GM13977 (cell line): ENCODE results near the gene CDC42EP5.

Experiments
- DNase-seq: peaks from one replicate; pipeline ENCODE4 v3.0.0; 2012; ENCODE audit warnings: low spot score
- in situ Hi-C: fragments of 300-500 bp; cut with MboI; formaldehyde crosslinking; loops from one replicate; pipeline ENCODE4 v1.12.0; 2022; ENCODE audit warnings: low sequenced_read_pairs, low pct_unique_long_range_greater_than_20kb, mixed read lengths, inconsistent platforms; ENCODE audit not compliant: unreplicated experiment
- TF ChIP-seq, protein P1 (sequence below): IDR thresholded peaks from 2 replicates; pipeline ENCODE4 v1.5.1; 2012; ENCODE audit warnings: mild to moderate bottlenecking, control low read depth; ENCODE audit not compliant: insufficient read depth; ENCODE audit errors: extremely low read depth, missing control alignments

CDC42EP5 gene

DNA sequence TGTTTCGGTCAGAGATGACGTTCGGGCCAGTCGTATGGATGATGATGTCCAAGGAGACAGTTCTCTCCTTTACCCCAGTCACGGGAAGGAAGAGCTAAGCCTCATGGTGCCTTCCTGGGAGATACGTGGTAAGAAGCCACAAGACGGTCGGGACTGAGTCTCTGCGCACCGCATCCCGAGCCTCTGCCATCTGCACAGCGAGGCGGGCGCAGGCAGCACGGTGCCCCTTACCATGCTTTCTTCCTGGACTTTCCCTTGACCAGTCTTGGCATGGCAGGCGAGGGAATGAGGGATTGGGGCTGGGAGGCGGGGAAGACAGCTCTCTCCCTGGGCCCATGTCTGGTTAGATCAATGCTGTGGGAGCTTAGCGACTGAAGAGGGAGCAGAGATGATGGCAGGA is 19.5 kb upstream of the CDC42EP5 start:
- in situ Hi-C loops: loop anchor here (25.0 kb wide), 1 partner anchor 420 kb away; the partner anchor contains the start of gene NCR1
- TF ChIP-seq, protein P1, sequence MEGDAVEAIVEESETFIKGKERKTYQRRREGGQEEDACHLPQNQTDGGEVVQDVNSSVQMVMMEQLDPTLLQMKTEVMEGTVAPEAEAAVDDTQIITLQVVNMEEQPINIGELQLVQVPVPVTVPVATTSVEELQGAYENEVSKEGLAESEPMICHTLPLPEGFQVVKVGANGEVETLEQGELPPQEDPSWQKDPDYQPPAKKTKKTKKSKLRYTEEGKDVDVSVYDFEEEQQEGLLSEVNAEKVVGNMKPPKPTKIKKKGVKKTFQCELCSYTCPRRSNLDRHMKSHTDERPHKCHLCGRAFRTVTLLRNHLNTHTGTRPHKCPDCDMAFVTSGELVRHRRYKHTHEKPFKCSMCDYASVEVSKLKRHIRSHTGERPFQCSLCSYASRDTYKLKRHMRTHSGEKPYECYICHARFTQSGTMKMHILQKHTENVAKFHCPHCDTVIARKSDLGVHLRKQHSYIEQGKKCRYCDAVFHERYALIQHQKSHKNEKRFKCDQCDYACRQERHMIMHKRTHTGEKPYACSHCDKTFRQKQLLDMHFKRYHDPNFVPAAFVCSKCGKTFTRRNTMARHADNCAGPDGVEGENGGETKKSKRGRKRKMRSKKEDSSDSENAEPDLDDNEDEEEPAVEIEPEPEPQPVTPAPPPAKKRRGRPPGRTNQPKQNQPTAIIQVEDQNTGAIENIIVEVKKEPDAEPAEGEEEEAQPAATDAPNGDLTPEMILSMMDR: no peak
- no peak for DNase-seq

DNA sequence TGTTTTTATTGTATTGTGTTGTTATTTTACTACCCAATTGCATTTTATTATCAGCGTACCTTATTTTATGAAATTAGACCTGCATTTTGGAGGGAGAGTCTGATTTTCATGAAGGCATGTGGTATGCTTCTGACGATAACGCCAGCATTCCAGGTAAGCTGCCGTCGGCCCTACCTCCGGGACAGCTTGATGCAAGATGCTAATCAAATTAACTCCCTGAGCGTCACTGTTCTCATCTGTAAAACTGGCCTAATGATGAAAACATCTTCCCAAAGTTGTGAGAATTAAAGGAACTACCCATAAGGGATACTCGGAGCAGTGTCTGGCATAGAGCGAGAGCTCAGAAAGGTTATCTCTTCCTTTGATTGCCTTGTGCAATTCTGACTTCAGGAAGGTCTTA is 16.7 kb upstream of the CDC42EP5 start:
- DNase-seq: no peak

DNA sequence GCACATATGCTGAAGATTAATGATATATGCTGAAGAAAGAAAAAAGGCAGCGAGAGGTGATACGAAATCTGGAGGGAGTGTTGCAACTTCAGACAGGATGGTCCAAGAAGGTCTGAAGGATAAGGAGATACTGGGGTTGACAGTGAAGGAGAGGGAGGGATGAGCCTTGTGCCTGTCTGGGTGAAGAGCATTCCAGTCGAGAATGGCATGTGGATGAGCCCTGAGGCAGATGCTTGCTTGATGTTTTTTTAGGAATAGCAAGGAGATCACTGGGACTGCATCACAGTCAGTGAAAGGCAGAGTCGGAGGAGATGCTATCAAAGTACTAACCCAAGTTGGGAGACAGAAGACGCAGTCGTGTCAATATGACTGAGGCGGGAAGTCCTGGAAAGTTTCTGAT is 16.2 kb upstream of the CDC42EP5 start:
- DNase-seq: no peak
- TF ChIP-seq, protein P1: no peak
- in situ Hi-C loops: loop anchor here (10.0 to 25.0 kb wide), 2 partner anchors 165 to 423 kb away; partner anchors contain the start of gene NCR1

More for the DNA sequence above, 16.7 kb upstream of the CDC42EP5 start:
- TF ChIP-seq, protein P1: no peak
- in situ Hi-C loops: loop anchor here (10.0 to 25.0 kb wide), 2 partner anchors 165 to 423 kb away; partner anchors contain the start of gene NCR1

DNA sequence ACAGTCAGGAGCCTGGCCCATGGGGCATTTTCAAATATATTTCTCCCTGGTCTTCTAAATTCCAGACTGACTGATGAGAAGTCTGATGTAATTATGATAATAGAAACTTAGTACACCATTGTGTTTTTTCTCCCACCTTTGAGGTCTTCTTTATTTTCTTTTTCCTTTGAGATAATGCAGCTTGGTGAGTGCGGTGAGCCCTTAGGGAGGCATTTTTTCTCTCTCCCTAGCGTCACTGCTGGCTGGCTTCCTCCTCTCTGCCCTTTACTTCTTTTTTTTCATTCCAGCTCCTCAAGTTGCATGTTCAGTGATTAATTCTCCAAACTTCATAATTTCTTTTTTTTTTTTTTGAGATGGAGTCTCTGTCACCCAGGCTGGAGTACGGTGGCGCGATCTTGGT is 12.8 kb upstream of the CDC42EP5 start:
- DNase-seq: no peak
- TF ChIP-seq, protein P1: no peak
- in situ Hi-C loops: loop anchor here (10.0 to 25.0 kb wide), 2 partner anchors 169 to 426 kb away; partner anchors contain the start of gene NCR1

DNA sequence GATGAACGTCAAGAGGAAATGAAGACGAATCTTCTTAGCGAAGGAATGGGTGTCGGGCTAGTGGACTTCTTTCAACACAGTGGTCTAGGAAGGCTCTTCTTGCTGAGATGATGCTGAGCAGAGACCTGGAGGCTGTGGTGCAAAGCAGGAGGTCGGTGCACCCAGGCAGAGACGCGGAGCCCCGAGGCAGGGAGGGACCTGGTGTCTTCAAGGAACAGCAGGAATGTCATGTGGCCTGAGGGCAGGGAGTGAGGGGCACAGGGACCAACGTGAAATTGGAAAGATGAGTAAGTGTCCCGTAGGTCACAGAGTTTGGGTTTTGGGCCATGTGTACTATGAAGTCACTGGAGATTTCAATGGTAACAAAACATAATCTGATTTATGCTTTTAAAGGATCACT is 11.4 kb upstream of the CDC42EP5 start:
- TF ChIP-seq, protein P1: no peak
- in situ Hi-C loops: loop anchor here (10.0 to 25.0 kb wide), 2 partner anchors 170 to 428 kb away; partner anchors contain the start of gene NCR1
- no peak for DNase-seq

DNA sequence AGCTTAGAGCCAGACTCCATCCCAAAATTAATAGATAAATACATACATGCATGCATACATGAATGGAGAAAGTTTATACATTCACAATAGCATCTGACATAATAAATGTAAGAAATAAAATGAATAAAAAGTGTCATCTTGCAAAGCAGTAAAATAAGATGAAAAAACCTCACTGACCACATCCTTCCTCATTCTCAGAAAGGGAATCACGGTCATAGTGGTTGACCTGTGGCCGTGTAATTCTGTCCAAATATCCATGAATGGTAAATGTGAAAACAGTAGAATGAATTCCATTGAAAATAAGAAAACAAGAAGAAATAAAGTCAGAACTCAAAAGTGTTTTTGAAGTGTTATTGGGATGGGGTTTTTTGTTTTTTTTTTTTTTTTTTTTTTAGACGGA is 9.8 kb upstream of the CDC42EP5 start:
- TF ChIP-seq, protein P1: no peak
- in situ Hi-C loops: loop anchor here (10.0 to 25.0 kb wide), 2 partner anchors 172 to 429 kb away; partner anchors contain the start of gene NCR1
- DNase-seq: no peak
